ENCODE measurements around the gene MTG2. TPM values are rescaled to one million over a fixed set of nuclear protein-coding genes. Genes with fewer than 3 reads are reported as not detected.

Gene MTG2
- polyA plus RNA-seq, 1 donor from 2014 or later: 36.1 TPM

- Histone ChIP-seq H3K79me2 (replicated peaks; ENCODE audit: insufficient read depth, low read length) (no peaks in the 10 kb centered on the region), H3K4me3 (ENCODE audit: low read length) (no peak overlapping the region), H3K4me2 (ENCODE audit: low read length) (no peak overlapping the region), H3K9me2 (ENCODE audit: insufficient read depth, low read length) (no peaks in the 10 kb centered on the region), H3K36me3 (ENCODE audit: insufficient read depth, low read length) (no peaks in the 10 kb centered on the region), H2AFZ (ENCODE audit: low read depth, low read length) (no peak overlapping the region), H3K9me3 (ENCODE audit: low read length) (no peaks in the 10 kb centered on the region), H3K27ac (ENCODE audit: low read length) (no peak overlapping the region), H3K27me3 (ENCODE audit: insufficient read depth, low read depth, low read length) (no peaks in the 10 kb centered on the region), H4K20me1 (ENCODE audit: insufficient read depth) (no peaks in the 10 kb centered on the region), H3F3A (ENCODE audit: insufficient read depth, low read length, poor library complexity, severe bottlenecking) (no peaks in the 10 kb centered on the region), H3K9ac (ENCODE audit: low read length) (no peak overlapping the region)
- TF ChIP-seq RAD21 (conservative IDR thresholded peaks at IDR 0.05) (no peak), REST (IDR thresholded peaks at IDR 0.05; ENCODE audit: borderline replicate concordance) (no peak), EZH2 (IDR thresholded peaks at IDR 0.05; ENCODE audit: borderline replicate concordance, insufficient read depth, low read length, poor library complexity, severe bottlenecking) (no peak), MXI1 (conservative IDR thresholded peaks at IDR 0.05; ENCODE audit: poor library complexity, severe bottlenecking) (no peak), POLR2AphosphoS5 (IDR thresholded peaks at IDR 0.05) (no peak), TAF1 (IDR thresholded peaks at IDR 0.05; ENCODE audit: low read depth) (no peak), SMC3 (conservative IDR thresholded peaks at IDR 0.05; ENCODE audit: poor library complexity) (no peak), EP300 (conservative IDR thresholded peaks at IDR 0.05; ENCODE audit: poor library complexity, severe bottlenecking) (no peak)
- TF ChIP-seq, protein P1, sequence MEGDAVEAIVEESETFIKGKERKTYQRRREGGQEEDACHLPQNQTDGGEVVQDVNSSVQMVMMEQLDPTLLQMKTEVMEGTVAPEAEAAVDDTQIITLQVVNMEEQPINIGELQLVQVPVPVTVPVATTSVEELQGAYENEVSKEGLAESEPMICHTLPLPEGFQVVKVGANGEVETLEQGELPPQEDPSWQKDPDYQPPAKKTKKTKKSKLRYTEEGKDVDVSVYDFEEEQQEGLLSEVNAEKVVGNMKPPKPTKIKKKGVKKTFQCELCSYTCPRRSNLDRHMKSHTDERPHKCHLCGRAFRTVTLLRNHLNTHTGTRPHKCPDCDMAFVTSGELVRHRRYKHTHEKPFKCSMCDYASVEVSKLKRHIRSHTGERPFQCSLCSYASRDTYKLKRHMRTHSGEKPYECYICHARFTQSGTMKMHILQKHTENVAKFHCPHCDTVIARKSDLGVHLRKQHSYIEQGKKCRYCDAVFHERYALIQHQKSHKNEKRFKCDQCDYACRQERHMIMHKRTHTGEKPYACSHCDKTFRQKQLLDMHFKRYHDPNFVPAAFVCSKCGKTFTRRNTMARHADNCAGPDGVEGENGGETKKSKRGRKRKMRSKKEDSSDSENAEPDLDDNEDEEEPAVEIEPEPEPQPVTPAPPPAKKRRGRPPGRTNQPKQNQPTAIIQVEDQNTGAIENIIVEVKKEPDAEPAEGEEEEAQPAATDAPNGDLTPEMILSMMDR (IDR thresholded peaks at IDR 0.05; ENCODE audit: poor library complexity, severe bottlenecking): no peak
Measured at GRCh38 chr20:62230696-62231095, 47.9 kb downstream of the MTG2 start.

- H3K9me3 ChIP-seq (ENCODE audit: low read length): no peaks in the 10 kb centered on the region
- H3K9ac ChIP-seq (ENCODE audit: low read length): no peak overlapping the region
- no peaks in the 10 kb centered on the region for H3K36me3 ChIP-seq (ENCODE audit: insufficient read depth, low read length)
- no peaks in the 10 kb centered on the region for H3F3A ChIP-seq (ENCODE audit: insufficient read depth, low read length, poor library complexity, severe bottlenecking)
- no peak overlapping the region for H2AFZ ChIP-seq (ENCODE audit: low read depth, low read length)
- no peaks in the 10 kb centered on the region for H4K20me1 ChIP-seq (ENCODE audit: insufficient read depth)
- H3K4me3 ChIP-seq (ENCODE audit: low read length): no peak overlapping the region
- no peak overlapping the region for H3K4me2 ChIP-seq (ENCODE audit: low read length)
- no peak overlapping the region for H3K27ac ChIP-seq (ENCODE audit: low read length)
- no peaks in the 10 kb centered on the region for H3K79me2 ChIP-seq (replicated peaks; ENCODE audit: insufficient read depth, low read length)
- H3K9me2 ChIP-seq (ENCODE audit: insufficient read depth, low read length): no peaks in the 10 kb centered on the region
- no peak for TF ChIP-seq EP300 (conservative IDR thresholded peaks at IDR 0.05; ENCODE audit: poor library complexity, severe bottlenecking)
- TF ChIP-seq, protein P1 (IDR thresholded peaks at IDR 0.05; ENCODE audit: poor library complexity, severe bottlenecking): no peak
- TF ChIP-seq SMC3 (conservative IDR thresholded peaks at IDR 0.05; ENCODE audit: poor library complexity): no peak
- TF ChIP-seq TAF1 (IDR thresholded peaks at IDR 0.05; ENCODE audit: low read depth): no peak
- no peak for TF ChIP-seq REST (IDR thresholded peaks at IDR 0.05; ENCODE audit: borderline replicate concordance)
- TF ChIP-seq MXI1 (conservative IDR thresholded peaks at IDR 0.05; ENCODE audit: poor library complexity, severe bottlenecking): no peak
- TF ChIP-seq EZH2 (IDR thresholded peaks at IDR 0.05; ENCODE audit: borderline replicate concordance, insufficient read depth, low read length, poor library complexity, severe bottlenecking): no peak
- TF ChIP-seq POLR2AphosphoS5 (IDR thresholded peaks at IDR 0.05): no peak
- no peak for TF ChIP-seq RAD21 (conservative IDR thresholded peaks at IDR 0.05)
- H3K27me3 ChIP-seq (ENCODE audit: insufficient read depth, low read depth, low read length): no peaks in the 10 kb centered on the region
Measured at GRCh38 chr20:62231292-62231691, 48.5 kb downstream of the MTG2 start.

Measured in neural cell (in vitro differentiated cells).